HEK293 (cell line): ENCODE data around the gene KRTDAP.

Experiments used
- FEZF1 ChIP-seq: fragments of 450-650 bp; formaldehyde crosslinking; IDR thresholded peaks from 2 replicates; pipeline ENCODE4 v1.5.1; 2016; ENCODE audit warnings: missing biosample characterization, missing genetic modification characterization
- KLF7 ChIP-seq: fragments of 450-650 bp; formaldehyde crosslinking; IDR thresholded peaks from 2 replicates; pipeline ENCODE4 v1.5.1; 2016; ENCODE audit warnings: missing biosample characterization, missing genetic modification characterization, borderline replicate concordance
- PRDM1 ChIP-seq: fragments of 450-650 bp; formaldehyde crosslinking; IDR thresholded peaks from 2 replicates; pipeline ENCODE4; 2016; ENCODE audit warnings: missing biosample characterization, missing genetic modification characterization
- SP7 ChIP-seq: fragments of 450-650 bp; formaldehyde crosslinking; IDR thresholded peaks from 2 replicates; pipeline ENCODE4 v1.5.1; 2016; ENCODE audit warnings: missing biosample characterization, missing genetic modification characterization
- ZFHX2 ChIP-seq: fragments of 450-650 bp; formaldehyde crosslinking; conservative IDR thresholded peaks from 2 replicates; pipeline ENCODE4 v1.5.1; 2016; ENCODE audit warnings: missing biosample characterization, missing genetic modification characterization
- ZNF302 ChIP-seq: fragments of 450-650 bp; formaldehyde crosslinking; IDR thresholded peaks from 2 replicates; pipeline ENCODE4 v1.5.1; 2016; ENCODE audit warnings: missing biosample characterization, missing genetic modification characterization, low read depth
- ZNF354C ChIP-seq: fragments of 450-650 bp; formaldehyde crosslinking; IDR thresholded peaks from 2 replicates; pipeline ENCODE4 v1.5.1; 2016; ENCODE audit warnings: missing biosample characterization, missing genetic modification characterization, low read depth, borderline replicate concordance
- ZNF37A ChIP-seq: fragments of 450-650 bp; IDR thresholded peaks from 2 replicates; pipeline ENCODE4 v1.5.1; 2018; ENCODE audit warnings: missing biosample characterization, missing genetic modification characterization
- ZNF394 ChIP-seq: fragments of 450-650 bp; formaldehyde crosslinking; IDR thresholded peaks from 2 replicates; pipeline ENCODE4 v1.5.1; 2016; ENCODE audit warnings: missing biosample characterization, missing genetic modification characterization, mild to moderate bottlenecking, moderate library complexity, borderline replicate concordance
- ZNF433 ChIP-seq: fragments of 450-650 bp; formaldehyde crosslinking; IDR thresholded peaks from 2 replicates; pipeline ENCODE4 v1.5.1; 2016; ENCODE audit warnings: missing biosample characterization, missing genetic modification characterization, low read depth
- ZNF501 ChIP-seq: fragments of 450-650 bp; formaldehyde crosslinking; IDR thresholded peaks from 2 replicates; pipeline ENCODE4 v1.5.1; 2016; ENCODE audit warnings: missing biosample characterization, missing genetic modification characterization
- ZNF529 ChIP-seq: fragments of 450-650 bp; formaldehyde crosslinking; IDR thresholded peaks from 2 replicates; pipeline ENCODE4 v1.5.1; 2017; ENCODE audit warnings: missing genetic modification characterization, missing biosample characterization; ENCODE audit not compliant: insufficient replicate concordance
- ZNF624 ChIP-seq: fragments of 450-650 bp; formaldehyde crosslinking; IDR thresholded peaks from 2 replicates; pipeline ENCODE4 v1.5.1; 2017; ENCODE audit warnings: missing biosample characterization, missing genetic modification characterization
- ZNF660 ChIP-seq: fragments of 450-650 bp; IDR thresholded peaks from 2 replicates; pipeline ENCODE4 v1.5.1; 2018; ENCODE audit warnings: missing biosample characterization, mild to moderate bottlenecking, missing genetic modification characterization
- ZNF664 ChIP-seq: fragments of 450-650 bp; formaldehyde crosslinking; IDR thresholded peaks from 2 replicates; pipeline ENCODE4 v1.5.1; 2016; ENCODE audit warnings: missing biosample characterization, missing genetic modification characterization
- ZNF830 ChIP-seq: fragments of 450-650 bp; IDR thresholded peaks from 2 replicates; pipeline ENCODE4 v1.5.0; 2018; ENCODE audit warnings: missing biosample characterization, missing genetic modification characterization, low read depth, mild to moderate bottlenecking, moderate library complexity
- TF ChIP-seq, protein P1 (sequence below): fragments of 450-650 bp; formaldehyde crosslinking; IDR thresholded peaks from 2 replicates; pipeline ENCODE4 v1.5.1; 2016; ENCODE audit warnings: missing biosample characterization, missing genetic modification characterization
- TF ChIP-seq, protein P2 (sequence below): IDR thresholded peaks from 2 replicates; pipeline ENCODE4 v1.6.1; 2011; ENCODE audit warnings: mild to moderate bottlenecking, low read depth, low read length, borderline replicate concordance
- TF ChIP-seq, protein P3 (sequence below): fragments of 450-650 bp; formaldehyde crosslinking; IDR thresholded peaks from 2 replicates; pipeline ENCODE4 v1.5.1; 2017; ENCODE audit warnings: missing biosample characterization, mild to moderate bottlenecking, missing genetic modification characterization, moderate library complexity
- TF ChIP-seq, protein P4 (sequence below): fragments of 450-650 bp; formaldehyde crosslinking; IDR thresholded peaks from 2 replicates; pipeline ENCODE4 v1.5.1; 2016; ENCODE audit warnings: missing biosample characterization, missing genetic modification characterization
- TF ChIP-seq, protein P5 (sequence below): fragments of 450-650 bp; formaldehyde crosslinking; IDR thresholded peaks from 2 replicates; pipeline ENCODE4 v1.5.0; 2017; ENCODE audit warnings: missing biosample characterization, missing genetic modification characterization, borderline replicate concordance
- TF ChIP-seq, protein P6 (sequence below): fragments of 450-650 bp; formaldehyde crosslinking; IDR thresholded peaks from 2 replicates; pipeline ENCODE4 v1.5.1; 2016; ENCODE audit warnings: missing biosample characterization, missing genetic modification characterization
- TF ChIP-seq, protein P7 (sequence below): fragments of 450-650 bp; formaldehyde crosslinking; IDR thresholded peaks from 2 replicates; pipeline ENCODE4 v1.5.1; 2016; ENCODE audit warnings: missing biosample characterization, missing genetic modification characterization, borderline replicate concordance

KRTDAP gene

DNA sequence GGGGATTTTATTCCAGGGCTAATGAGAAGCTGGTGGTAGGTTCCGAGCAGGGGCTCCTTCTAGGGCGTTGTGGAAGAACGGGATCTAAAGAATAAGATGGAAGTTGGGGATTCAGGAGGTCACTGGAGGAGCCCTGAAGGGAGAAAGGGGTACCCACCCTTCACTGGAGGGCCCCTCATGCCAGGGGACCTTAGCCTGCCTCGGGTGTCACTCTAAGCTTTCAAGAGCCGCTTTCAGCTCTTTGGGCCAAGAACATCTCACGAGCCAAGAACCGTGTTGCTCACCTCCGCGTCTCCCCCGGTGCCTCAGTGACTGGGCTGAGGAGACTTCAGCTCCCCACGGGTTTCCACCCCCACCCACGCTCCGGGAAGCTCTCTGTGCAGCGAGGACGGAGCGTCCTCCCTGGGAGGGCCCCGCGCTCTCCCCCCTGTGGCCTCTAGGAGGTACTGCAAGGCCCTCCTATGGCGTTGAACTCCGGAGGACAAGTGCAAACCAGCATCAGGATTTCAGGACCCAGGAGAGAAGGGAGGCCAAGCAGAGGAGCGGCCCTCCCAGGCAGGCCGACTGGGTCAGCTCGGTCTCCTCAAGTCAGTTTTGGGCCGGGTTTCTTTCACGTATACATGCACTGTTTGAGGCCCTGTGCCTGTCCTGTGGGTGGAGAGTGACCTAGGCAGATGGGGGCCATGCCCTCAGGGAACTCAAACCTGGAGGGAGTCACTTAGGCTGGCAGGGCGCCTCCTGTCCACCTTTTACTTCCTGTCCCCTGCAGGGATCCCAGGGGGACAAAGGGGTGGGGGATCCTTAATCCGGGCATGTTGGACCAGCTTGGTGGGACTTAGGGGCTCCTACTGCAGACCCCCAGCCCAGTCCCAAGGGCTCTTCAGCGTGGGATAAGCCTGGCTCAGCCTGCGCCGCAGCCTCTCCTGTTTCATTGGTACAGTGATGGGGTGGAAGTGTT lies 5.1 kb upstream of the KRTDAP start (continued):
- TF ChIP-seq ZNF354C (tag by site-specific recombination) (no peak), SP7 (tag by site-specific recombination) (peak; percentile 63), FEZF1 (tag by site-specific recombination) (no peak), ZNF664 (tag by site-specific recombination) (no peak), ZNF529 (tag by site-specific recombination) (no peak), ZNF37A (no peak), ZNF433 (tag by site-specific recombination) (no peak), ZNF501 (tag by site-specific recombination) (peak; percentile 83; the same call in 1 of the 2 replicates), ZNF302 (tag by site-specific recombination) (no peak), ZNF830 (no peak), KLF7 (no peak), ZNF394 (no peak), ZNF660 (tag by site-specific recombination) (no peak; the same call in 1 of the 2 replicates), PRDM1 (tag by site-specific recombination) (no peak), ZFHX2 (tag by site-specific recombination) (peak; percentile 97), ZNF624 (tag by site-specific recombination) (no peak)
- TF ChIP-seq, protein P1, sequence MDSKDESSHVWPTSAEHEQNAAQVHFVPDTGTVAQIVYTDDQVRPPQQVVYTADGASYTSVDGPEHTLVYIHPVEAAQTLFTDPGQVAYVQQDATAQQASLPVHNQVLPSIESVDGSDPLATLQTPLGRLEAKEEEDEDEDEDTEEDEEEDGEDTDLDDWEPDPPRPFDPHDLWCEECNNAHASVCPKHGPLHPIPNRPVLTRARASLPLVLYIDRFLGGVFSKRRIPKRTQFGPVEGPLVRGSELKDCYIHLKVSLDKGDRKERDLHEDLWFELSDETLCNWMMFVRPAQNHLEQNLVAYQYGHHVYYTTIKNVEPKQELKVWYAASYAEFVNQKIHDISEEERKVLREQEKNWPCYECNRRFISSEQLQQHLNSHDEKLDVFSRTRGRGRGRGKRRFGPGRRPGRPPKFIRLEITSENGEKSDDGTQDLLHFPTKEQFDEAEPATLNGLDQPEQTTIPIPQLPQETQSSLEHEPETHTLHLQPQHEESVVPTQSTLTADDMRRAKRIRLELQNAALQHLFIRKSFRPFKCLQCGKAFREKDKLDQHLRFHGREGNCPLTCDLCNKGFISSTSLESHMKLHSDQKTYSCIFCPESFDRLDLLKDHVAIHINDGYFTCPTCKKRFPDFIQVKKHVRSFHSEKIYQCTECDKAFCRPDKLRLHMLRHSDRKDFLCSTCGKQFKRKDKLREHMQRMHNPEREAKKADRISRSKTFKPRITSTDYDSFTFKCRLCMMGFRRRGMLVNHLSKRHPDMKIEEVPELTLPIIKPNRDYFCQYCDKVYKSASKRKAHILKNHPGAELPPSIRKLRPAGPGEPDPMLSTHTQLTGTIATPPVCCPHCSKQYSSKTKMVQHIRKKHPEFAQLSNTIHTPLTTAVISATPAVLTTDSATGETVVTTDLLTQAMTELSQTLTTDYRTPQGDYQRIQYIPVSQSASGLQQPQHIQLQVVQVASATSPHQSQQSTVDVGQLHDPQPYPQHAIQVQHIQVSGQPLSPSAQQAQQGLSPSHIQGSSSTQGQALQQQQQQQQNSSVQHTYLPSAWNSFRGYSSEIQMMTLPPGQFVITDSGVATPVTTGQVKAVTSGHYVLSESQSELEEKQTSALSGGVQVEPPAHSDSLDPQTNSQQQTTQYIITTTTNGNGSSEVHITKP: 0 out of 2 replicates have a peak, but pooled peaks have one; percentile 13
- TF ChIP-seq, protein P2, sequence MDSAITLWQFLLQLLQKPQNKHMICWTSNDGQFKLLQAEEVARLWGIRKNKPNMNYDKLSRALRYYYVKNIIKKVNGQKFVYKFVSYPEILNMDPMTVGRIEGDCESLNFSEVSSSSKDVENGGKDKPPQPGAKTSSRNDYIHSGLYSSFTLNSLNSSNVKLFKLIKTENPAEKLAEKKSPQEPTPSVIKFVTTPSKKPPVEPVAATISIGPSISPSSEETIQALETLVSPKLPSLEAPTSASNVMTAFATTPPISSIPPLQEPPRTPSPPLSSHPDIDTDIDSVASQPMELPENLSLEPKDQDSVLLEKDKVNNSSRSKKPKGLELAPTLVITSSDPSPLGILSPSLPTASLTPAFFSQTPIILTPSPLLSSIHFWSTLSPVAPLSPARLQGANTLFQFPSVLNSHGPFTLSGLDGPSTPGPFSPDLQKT: no peak
- TF ChIP-seq, protein P3, sequence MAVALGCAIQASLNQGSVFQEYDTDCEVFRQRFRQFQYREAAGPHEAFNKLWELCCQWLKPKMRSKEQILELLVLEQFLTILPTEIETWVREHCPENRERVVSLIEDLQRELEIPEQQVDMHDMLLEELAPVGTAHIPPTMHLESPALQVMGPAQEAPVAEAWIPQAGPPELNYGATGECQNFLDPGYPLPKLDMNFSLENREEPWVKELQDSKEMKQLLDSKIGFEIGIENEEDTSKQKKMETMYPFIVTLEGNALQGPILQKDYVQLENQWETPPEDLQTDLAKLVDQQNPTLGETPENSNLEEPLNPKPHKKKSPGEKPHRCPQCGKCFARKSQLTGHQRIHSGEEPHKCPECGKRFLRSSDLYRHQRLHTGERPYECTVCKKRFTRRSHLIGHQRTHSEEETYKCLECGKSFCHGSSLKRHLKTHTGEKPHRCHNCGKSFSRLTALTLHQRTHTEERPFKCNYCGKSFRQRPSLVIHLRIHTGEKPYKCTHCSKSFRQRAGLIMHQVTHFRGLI (tag by site-specific recombination): no peak
- TF ChIP-seq, protein P4, sequence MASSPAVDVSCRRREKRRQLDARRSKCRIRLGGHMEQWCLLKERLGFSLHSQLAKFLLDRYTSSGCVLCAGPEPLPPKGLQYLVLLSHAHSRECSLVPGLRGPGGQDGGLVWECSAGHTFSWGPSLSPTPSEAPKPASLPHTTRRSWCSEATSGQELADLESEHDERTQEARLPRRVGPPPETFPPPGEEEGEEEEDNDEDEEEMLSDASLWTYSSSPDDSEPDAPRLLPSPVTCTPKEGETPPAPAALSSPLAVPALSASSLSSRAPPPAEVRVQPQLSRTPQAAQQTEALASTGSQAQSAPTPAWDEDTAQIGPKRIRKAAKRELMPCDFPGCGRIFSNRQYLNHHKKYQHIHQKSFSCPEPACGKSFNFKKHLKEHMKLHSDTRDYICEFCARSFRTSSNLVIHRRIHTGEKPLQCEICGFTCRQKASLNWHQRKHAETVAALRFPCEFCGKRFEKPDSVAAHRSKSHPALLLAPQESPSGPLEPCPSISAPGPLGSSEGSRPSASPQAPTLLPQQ (tag by site-specific recombination): peak; percentile 62
- TF ChIP-seq, protein P5, sequence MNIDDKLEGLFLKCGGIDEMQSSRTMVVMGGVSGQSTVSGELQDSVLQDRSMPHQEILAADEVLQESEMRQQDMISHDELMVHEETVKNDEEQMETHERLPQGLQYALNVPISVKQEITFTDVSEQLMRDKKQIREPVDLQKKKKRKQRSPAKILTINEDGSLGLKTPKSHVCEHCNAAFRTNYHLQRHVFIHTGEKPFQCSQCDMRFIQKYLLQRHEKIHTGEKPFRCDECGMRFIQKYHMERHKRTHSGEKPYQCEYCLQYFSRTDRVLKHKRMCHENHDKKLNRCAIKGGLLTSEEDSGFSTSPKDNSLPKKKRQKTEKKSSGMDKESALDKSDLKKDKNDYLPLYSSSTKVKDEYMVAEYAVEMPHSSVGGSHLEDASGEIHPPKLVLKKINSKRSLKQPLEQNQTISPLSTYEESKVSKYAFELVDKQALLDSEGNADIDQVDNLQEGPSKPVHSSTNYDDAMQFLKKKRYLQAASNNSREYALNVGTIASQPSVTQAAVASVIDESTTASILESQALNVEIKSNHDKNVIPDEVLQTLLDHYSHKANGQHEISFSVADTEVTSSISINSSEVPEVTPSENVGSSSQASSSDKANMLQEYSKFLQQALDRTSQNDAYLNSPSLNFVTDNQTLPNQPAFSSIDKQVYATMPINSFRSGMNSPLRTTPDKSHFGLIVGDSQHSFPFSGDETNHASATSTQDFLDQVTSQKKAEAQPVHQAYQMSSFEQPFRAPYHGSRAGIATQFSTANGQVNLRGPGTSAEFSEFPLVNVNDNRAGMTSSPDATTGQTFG (tag by site-specific recombination): no peak
- TF ChIP-seq, protein P6, sequence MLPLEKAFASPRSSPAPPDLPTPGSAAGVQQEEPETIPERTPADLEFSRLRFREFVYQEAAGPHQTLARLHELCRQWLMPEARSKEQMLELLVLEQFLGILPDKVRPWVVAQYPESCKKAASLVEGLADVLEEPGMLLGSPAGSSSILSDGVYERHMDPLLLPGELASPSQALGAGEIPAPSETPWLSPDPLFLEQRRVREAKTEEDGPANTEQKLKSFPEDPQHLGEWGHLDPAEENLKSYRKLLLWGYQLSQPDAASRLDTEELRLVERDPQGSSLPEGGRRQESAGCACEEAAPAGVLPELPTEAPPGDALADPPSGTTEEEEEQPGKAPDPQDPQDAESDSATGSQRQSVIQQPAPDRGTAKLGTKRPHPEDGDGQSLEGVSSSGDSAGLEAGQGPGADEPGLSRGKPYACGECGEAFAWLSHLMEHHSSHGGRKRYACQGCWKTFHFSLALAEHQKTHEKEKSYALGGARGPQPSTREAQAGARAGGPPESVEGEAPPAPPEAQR (tag by site-specific recombination): no peak
- TF ChIP-seq, protein P7, sequence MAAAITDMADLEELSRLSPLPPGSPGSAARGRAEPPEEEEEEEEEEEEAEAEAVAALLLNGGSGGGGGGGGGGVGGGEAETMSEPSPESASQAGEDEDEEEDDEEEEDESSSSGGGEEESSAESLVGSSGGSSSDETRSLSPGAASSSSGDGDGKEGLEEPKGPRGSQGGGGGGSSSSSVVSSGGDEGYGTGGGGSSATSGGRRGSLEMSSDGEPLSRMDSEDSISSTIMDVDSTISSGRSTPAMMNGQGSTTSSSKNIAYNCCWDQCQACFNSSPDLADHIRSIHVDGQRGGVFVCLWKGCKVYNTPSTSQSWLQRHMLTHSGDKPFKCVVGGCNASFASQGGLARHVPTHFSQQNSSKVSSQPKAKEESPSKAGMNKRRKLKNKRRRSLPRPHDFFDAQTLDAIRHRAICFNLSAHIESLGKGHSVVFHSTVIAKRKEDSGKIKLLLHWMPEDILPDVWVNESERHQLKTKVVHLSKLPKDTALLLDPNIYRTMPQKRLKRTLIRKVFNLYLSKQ (tag by site-specific recombination): no peak
